GM12801 (cell line): Measurements from ENCODE around the gene JADE1.

Experiments
- TF ChIP-seq, protein P1 (sequence below): IDR thresholded peaks from one replicate; pipeline ENCODE4 v1.5.1; 2011; ENCODE audit warnings: control low read depth; ENCODE audit not compliant: insufficient read length; ENCODE audit errors: extremely low read depth

JADE1 gene

GRCh38 chr4:128848461-128848860, 39.0 kb downstream of the JADE1 start:
- TF ChIP-seq, protein P1, sequence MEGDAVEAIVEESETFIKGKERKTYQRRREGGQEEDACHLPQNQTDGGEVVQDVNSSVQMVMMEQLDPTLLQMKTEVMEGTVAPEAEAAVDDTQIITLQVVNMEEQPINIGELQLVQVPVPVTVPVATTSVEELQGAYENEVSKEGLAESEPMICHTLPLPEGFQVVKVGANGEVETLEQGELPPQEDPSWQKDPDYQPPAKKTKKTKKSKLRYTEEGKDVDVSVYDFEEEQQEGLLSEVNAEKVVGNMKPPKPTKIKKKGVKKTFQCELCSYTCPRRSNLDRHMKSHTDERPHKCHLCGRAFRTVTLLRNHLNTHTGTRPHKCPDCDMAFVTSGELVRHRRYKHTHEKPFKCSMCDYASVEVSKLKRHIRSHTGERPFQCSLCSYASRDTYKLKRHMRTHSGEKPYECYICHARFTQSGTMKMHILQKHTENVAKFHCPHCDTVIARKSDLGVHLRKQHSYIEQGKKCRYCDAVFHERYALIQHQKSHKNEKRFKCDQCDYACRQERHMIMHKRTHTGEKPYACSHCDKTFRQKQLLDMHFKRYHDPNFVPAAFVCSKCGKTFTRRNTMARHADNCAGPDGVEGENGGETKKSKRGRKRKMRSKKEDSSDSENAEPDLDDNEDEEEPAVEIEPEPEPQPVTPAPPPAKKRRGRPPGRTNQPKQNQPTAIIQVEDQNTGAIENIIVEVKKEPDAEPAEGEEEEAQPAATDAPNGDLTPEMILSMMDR = no peak

DNA sequence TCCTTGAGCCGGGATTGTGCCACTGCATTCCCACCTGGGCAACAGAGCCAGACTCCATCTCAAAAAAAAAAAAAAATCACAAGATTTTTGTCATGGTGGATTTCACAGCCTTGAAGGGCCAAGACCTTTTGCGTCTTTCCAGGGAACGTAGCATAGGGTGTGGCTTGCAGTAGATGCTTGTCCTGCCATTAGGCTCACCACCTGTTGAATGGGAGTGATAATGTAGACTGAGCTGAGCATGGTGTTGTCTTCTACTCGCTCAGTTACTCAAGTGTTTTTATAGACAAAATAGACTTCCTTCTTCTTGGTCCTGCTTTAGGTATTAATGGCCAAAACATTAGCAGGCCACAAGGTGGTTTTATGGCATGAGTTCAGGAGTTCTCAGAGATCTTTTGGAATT, 40.8 kb downstream of the JADE1 start:
- TF ChIP-seq, protein P1 = no peak

GRCh38 chr4:128853741-128854140, 44.2 kb downstream of the JADE1 start:
- TF ChIP-seq, protein P1 = no peak

DNA sequence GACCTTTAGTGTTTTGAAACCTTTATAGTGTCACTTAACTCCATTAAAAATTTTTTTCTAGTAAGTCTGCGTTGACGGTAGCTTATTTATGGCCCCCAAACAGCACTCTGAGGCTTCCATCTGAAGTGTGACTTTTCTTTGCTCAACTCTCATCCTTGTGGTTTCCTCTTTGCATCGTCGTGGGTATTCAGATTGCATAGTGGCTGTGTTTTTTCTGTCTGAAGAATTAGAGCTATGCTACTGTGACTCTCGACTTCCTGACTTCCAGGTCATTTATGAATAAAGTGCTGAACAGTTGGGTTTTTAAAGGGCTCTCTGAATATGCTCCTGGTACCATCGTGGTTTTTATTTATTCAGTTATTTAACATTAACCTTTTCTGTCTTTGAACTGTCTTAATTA, 44.9 kb downstream of the JADE1 start:
- TF ChIP-seq, protein P1 = no peak

DNA sequence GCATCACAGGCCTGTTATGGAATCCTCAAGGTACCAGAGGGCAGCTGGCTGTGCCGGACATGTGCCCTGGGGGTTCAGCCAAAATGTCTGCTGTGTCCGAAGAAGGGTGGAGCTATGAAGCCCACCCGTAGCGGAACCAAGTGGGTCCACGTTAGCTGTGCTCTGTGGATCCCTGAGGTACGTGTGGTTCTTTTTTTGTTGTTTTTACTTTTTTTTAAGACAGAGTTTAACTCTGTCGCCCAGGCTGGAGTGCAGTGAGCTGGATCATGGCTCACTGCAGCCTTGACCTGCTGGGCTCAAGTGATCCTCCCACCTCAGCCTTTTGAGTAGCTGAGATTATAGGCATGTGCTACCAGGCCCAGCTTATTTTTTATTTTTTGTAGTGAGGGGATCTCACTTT, 46.1 kb downstream of the JADE1 start:
- TF ChIP-seq, protein P1 = no peak

- TF ChIP-seq, protein P1 = no peak
Measured at GRCh38 chr4:128856246-128856645, 46.7 kb downstream of the JADE1 start.

DNA sequence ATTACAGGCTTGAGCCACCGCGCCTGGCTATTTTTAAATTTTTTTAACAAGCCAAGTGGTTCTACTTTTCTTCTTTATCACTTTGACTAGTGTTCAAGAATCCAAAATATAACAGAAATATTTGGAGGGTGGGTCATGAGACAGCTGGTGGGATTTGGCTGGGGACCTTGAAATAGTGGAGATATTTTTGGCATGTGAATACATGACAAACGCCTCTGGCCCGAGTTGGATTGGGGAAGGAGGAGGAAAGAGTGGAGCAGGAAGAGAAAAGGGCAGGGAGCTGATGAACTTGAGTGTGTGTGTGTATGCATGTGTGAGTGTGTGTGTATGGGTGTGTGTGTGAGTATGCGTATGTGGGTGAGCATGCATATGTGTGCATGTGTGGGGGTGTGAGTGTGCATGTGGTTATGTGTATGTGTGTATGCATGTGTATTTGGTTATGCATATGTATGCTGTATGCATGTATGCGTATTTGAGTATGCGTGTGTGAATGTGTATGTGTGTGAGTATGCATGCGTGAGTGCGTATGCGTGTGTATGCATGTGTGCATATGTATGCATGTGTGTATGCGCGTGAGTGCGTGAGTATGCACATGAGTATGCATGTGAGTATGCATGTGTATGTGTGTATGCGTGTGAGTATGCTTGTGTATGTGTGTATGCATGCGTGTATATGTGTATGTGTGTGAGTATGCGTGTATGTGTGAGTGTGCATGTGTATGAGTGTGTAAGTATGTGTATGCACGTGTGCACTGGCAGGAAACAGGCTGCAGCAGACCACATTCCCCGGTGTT, 49.6 kb downstream of the JADE1 start:
- TF ChIP-seq, protein P1 = no peak
